Naive thymus-derived CD4-positive, alpha-beta T cell (primary cell): Measurements from ENCODE around the gene BCAS4. TPM values are rescaled to one million over a fixed set of nuclear protein-coding genes. Genes with fewer than 3 reads are reported as not detected.

ENCODE experiments used
- ATAC-seq: fragments of 150-1000 bp; cut with Tn5 transposase; 2 replicates; pipeline ENCODE4 v1.10.0; 2021; ENCODE audit warnings: mild to moderate bottlenecking, moderate library complexity
- CTCF ChIA-PET: fragments of 350-600 bp; sonication (Branson Sonifier 250); formaldehyde crosslinking; loops from one replicate; lab custom pipeline; 2021; ENCODE audit warnings: antibody characterized with exemption; lab: Charles Lee
- POLR2A ChIA-PET: fragments of 350-600 bp; sonication (Branson Sonifier 250); formaldehyde crosslinking; loops from one replicate; lab custom pipeline; 2021; ENCODE audit warnings: antibody characterized with exemption, inconsistent platforms; lab: Charles Lee
- DNase-seq, 9 donors: peaks; one replicate each; pipeline versions ENCODE4 v3.0.0 to v3.0.0-alpha.2; 2020 to 2022; ENCODE audit warnings: mixed read lengths in 1 of 9
- H3K27ac ChIP-seq: one replicate; pipeline ENCODE4 v1.7.0; 2013; ENCODE audit warnings: mild to moderate bottlenecking, low read depth, low read length, moderate library complexity
- H3K27me3 ChIP-seq, 2 donors: one replicate each; pipeline ENCODE4 v1.7.0; 2013; ENCODE audit warnings: low read length in 2 of 2, mild to moderate bottlenecking in 2 of 2, moderate library complexity in 2 of 2; ENCODE audit not compliant: control insufficient read depth in 2 of 2, insufficient read depth in 2 of 2
- H3K36me3 ChIP-seq, 3 experiments: 1 replicate in 2 of 3; 2 replicates in 1 of 3; pipeline ENCODE4 v1.7.0; 2013; ENCODE audit warnings: low read length in 3 of 3, mild to moderate bottlenecking in 3 of 3, moderate library complexity in 1 of 3; ENCODE audit not compliant: insufficient read depth in 3 of 3, control insufficient read depth in 2 of 3
- H3K4me1 ChIP-seq, 2 donors: one replicate each; pipeline ENCODE4 v1.7.0; 2013; ENCODE audit warnings: low read length in 2 of 2, mild to moderate bottlenecking in 2 of 2, moderate library complexity in 1 of 2; ENCODE audit not compliant: control insufficient read depth in 2 of 2, insufficient read depth in 2 of 2
- H3K4me3 ChIP-seq: 2 replicates; pipeline ENCODE4 v1.7.0; 2013; ENCODE audit warnings: mild to moderate bottlenecking, low read length
- H3K9me3 ChIP-seq, 3 experiments: 1 replicate in 2 of 3; 2 replicates in 1 of 3; pipeline ENCODE4 v1.7.0; 2013; ENCODE audit warnings: low read length in 3 of 3; ENCODE audit not compliant: control insufficient read depth in 2 of 3
- H3K27ac Mint-ChIP-seq, 9 donors: one replicate each; pipeline ENCODE4 v1.8.0; 2020 to 2022; ENCODE audit warnings: mixed read lengths in 9 of 9, mild to moderate bottlenecking in 8 of 9, moderate library complexity in 5 of 9, inconsistent platforms in 2 of 9
- H3K27me3 Mint-ChIP-seq, 5 donors: one replicate each; pipeline ENCODE4 v1.8.0; 2021 to 2022; ENCODE audit warnings: mixed read lengths in 5 of 5, mild to moderate bottlenecking in 1 of 5
- H3K36me3 Mint-ChIP-seq, 5 donors: one replicate each; pipeline ENCODE4 v1.8.0; 2020 to 2022; ENCODE audit warnings: mixed read lengths in 5 of 5, mild to moderate bottlenecking in 3 of 5, inconsistent platforms in 1 of 5
- H3K4me1 Mint-ChIP-seq, 7 donors: one replicate each; pipeline ENCODE4 v1.8.0; 2020 to 2022; ENCODE audit warnings: mixed read lengths in 7 of 7, mild to moderate bottlenecking in 3 of 7, inconsistent platforms in 1 of 7
- H3K4me3 Mint-ChIP-seq, 10 donors: one replicate each; pipeline ENCODE4 v1.8.0; 2020 to 2022; ENCODE audit warnings: mild to moderate bottlenecking in 10 of 10, mixed read lengths in 10 of 10, moderate library complexity in 6 of 10, inconsistent platforms in 2 of 10
- H3K9me3 Mint-ChIP-seq, 11 donors: one replicate each; pipeline ENCODE4 v1.8.0; 2020 to 2022; ENCODE audit warnings: mixed read lengths in 11 of 11, mild to moderate bottlenecking in 4 of 11, inconsistent platforms in 1 of 11, moderate library complexity in 1 of 11
- intact Hi-C, 2 donors: fragments of 100-400 bp; cut with micrococcal nuclease; formaldehyde crosslinking; loops; one replicate each; pipeline ENCODE4 v1.15.1; 2023
- polyA plus RNA-seq, 2 donors: library from polyadenylated mRNA; unstranded; fragments of 300-500 nt; fragmentation: Illumina TruSeq; gene quantifications; one replicate each; pipeline ENCODE4 v1.2.3, GENCODE V29; 2021
- total RNA-seq, 6 experiments: library from RNA in 5 of 6; stranded (reverse) in 5 of 6; gene quantifications; 1 replicate in 5 of 6; 2 replicates in 1 of 6; pipeline ENCODE4 v1.2.3 and lab custom pipeline; 2021 to 2026

BCAS4 gene
- total and polyA plus RNA-seq, 7 experiments from 2014 or later: 5.5 to 54.0 (median 24.1) TPM

DNA sequence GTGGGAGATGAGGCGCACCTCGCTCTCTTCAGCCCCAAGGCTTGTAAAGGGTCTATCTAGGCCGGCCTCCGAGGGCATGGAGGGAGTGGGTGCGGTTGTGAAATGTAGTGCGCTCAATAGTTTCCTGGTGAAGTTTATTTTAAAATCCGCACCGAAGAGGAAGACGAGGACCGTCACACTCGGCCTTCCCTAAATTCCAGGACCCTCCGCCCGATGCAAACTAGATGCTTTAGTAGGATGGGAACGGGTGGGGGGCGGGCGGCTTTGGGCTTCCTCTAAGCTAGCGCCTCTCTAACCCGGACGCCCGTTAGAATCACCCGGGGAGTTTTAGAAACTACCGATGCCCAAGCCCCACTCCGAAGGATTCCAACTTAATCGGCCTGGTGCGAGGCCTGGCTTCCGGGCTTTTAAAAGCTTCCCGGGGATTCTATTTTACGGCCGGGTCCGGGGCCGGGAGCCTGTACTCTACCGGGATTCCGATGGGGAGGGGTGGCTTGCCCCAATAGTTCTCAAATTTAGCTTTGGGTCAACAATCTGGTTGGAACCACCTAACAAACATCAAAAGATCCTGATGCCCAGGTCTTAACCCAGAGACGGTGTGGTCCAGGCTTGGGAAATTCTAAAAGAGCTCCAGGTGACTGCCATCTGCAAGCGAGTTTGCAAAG is 548 bp upstream of the BCAS4 start:
- H3K9me3 ChIP-seq: no peaks in the 10 kb centered on the region
- Mint-ChIP-seq H3K4me3 (peak overlapping the region; percentile 66 to 84 (median 76)), H3K27ac (peak overlapping the region in 6 of 9 donors; percentile 58 to 88 (median 73)), H3K27me3 (no peaks in the 10 kb centered on the region), H3K36me3 (peaks cover 0 to 3% (median 0%) of the 10 kb centered on the region in 5 donors), H3K9me3 (no peaks in the 10 kb centered on the region), H3K4me1 (peaks cover 6 to 42% (median 27%) of the 10 kb centered on the region in 7 donors)
- peak overlapping the region; percentile 58 for H3K27ac ChIP-seq
- peak overlapping the region; percentile 58 for H3K4me3 ChIP-seq
- CTCF ChIA-PET: interaction anchor here (0.5 to 9.0 kb wide), 24 partner anchors 8 to 512 kb away, joined by 3 to 147 read pairs (median 4); partner anchors contain the start of genes ADNP, DPM1 and MOCS3
- H3K36me3 ChIP-seq: peaks cover 0 to 4% (median 0%) of the 10 kb centered on the region in 3 experiments
- H3K27me3 ChIP-seq: no peaks in the 10 kb centered on the region
- DNase-seq: no peak
- H3K4me1 ChIP-seq: peaks cover 11 to 18% of the 10 kb centered on the region in 2 donors
- peak; percentile 5 for ATAC-seq
- intact Hi-C loops: loop anchor here (1.0 to 10.0 kb wide), 12 partner anchors 20 to 602 kb away; partner anchors contain the start of genes PARD6B (in 2 of the 2), CEBPB (in 1 of the 2), DPM1 (in 1 of the 2) and MOCS3 (in 1 of the 2)
- POLR2A ChIA-PET: interaction anchor here (0.6 to 3.4 kb wide), 23 partner anchors 9 to 186 kb away, joined by 3 to 79 read pairs (median 5); partner anchors contain the start of genes ADNP, DPM1 and MOCS3

GRCh38 chr20:50797142-50797541 is 2.3 kb downstream of the BCAS4 start:
- Histone ChIP-seq H3K27me3 (no peaks in the 10 kb centered on the region), H3K36me3 (peaks cover 0 to 4% (median 0%) of the 10 kb centered on the region in 3 experiments), H3K4me3 (no peak overlapping the region), H3K27ac (no peak overlapping the region), H3K9me3 (no peaks in the 10 kb centered on the region), H3K4me1 (peaks cover 5 to 6% of the 10 kb centered on the region in 2 donors)
- no peaks in the 10 kb centered on the region for H3K9me3 Mint-ChIP-seq
- DNase-seq: no peak
- no peaks in the 10 kb centered on the region for H3K27me3 Mint-ChIP-seq
- intact Hi-C loops: loop anchor here in 1 of 2 donors (10.0 kb wide), 1 partner anchor 48 kb away; no protein-coding TSS in a partner anchor
- peak overlapping the region in 7 of 10 donors; percentile 7 to 84 (median 27) for H3K4me3 Mint-ChIP-seq
- ChIA-PET POLR2A (interaction anchor here (1.2 to 1.6 kb wide), 2 partner anchors 21 to 133 kb away, joined by 5 to 6 read pairs; no protein-coding TSS in a partner anchor), CTCF (no interaction called here)
- H3K27ac Mint-ChIP-seq: peak overlapping the region in 2 of 9 donors; percentile 6 to 30
- no peak for ATAC-seq
- H3K4me1 Mint-ChIP-seq: peaks cover 8 to 37% (median 26%) of the 10 kb centered on the region in 7 donors
- peaks cover 0 to 7% (median 0%) of the 10 kb centered on the region in 5 donors for H3K36me3 Mint-ChIP-seq

DNA sequence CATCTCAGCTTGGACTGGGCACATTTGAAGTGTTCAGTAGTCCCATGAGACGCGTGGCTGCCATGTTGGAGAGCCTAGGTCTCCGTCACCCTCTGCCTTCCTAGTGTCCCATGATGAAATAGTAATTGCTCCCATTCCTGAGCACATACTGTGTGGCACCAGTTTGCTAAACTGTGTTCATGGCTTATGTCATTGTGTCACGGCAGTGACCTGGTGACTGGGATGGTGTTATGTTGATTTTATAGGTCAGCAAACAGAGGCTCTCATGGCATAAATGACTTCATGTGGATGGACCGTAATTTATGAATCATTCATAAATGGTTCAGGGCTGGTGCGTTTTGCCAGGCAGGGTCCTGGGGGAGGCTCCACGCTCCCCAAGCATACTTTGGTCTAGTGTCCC is 3.8 kb downstream of the BCAS4 start:
- no peaks in the 10 kb centered on the region for H3K27me3 ChIP-seq
- H3K9me3 ChIP-seq: no peaks in the 10 kb centered on the region
- H3K36me3 Mint-ChIP-seq: peaks cover 0 to 7% (median 0%) of the 10 kb centered on the region in 5 donors
- peaks cover 5 to 6% of the 10 kb centered on the region in 2 donors for H3K4me1 ChIP-seq
- H3K36me3 ChIP-seq: peaks cover 0 to 4% (median 0%) of the 10 kb centered on the region in 3 experiments
- H3K27ac ChIP-seq: no peak overlapping the region
- no peak for ATAC-seq
- intact Hi-C loops: loop anchor here in 1 of 2 donors (10.0 kb wide), 1 partner anchor 46 kb away; no protein-coding TSS in a partner anchor
- no peaks in the 10 kb centered on the region for H3K27me3 Mint-ChIP-seq
- ChIA-PET CTCF (no interaction called here), POLR2A (interaction anchor here (0.8 to 1.0 kb wide), 3 partner anchors 12 to 133 kb away, joined by 3 to 4 read pairs (median 3); partner anchors contain the start of gene ADNP)
- H3K9me3 Mint-ChIP-seq: no peaks in the 10 kb centered on the region
- no peak overlapping the region for H3K4me3 ChIP-seq
- DNase-seq: no peak
- H3K27ac Mint-ChIP-seq: peak overlapping the region in 2 of 9 donors; percentile 11 to 14
- H3K4me1 Mint-ChIP-seq: peaks cover 8 to 33% (median 26%) of the 10 kb centered on the region in 7 donors
- H3K4me3 Mint-ChIP-seq: no peak overlapping the region

GRCh38 chr20:50799176-50799889 is 4.5 kb downstream of the BCAS4 start:
- POLR2A ChIA-PET: interaction anchor here (0.8 to 1.2 kb wide), 5 partner anchors 11 to 159 kb away, joined by 3 to 4 read pairs (median 3); partner anchors contain the start of genes ADNP and DPM1
- no peaks in the 10 kb centered on the region for H3K9me3 Mint-ChIP-seq
- DNase-seq (no peak), ATAC-seq (no peak)
- peaks cover 0 to 7% (median 0%) of the 10 kb centered on the region in 5 donors for H3K36me3 Mint-ChIP-seq
- intact Hi-C loops: loop anchor here in 1 of 2 donors (10.0 kb wide), 1 partner anchor 45 kb away; no protein-coding TSS in a partner anchor
- no peak overlapping the region for H3K4me3 Mint-ChIP-seq
- Histone ChIP-seq H3K27ac (no peak overlapping the region), H3K9me3 (no peaks in the 10 kb centered on the region), H3K4me1 (peaks cover 3 to 7% of the 10 kb centered on the region in 2 donors), H3K27me3 (no peaks in the 10 kb centered on the region), H3K4me3 (no peak overlapping the region), H3K36me3 (peaks cover 0 to 4% (median 0%) of the 10 kb centered on the region in 3 experiments)
- peaks cover 8 to 37% (median 27%) of the 10 kb centered on the region in 7 donors for H3K4me1 Mint-ChIP-seq
- no peaks in the 10 kb centered on the region for H3K27me3 Mint-ChIP-seq
- peak overlapping the region in 5 of 9 donors; percentile 11 to 67 (median 46) for H3K27ac Mint-ChIP-seq
- CTCF ChIA-PET: interaction anchor here (0.9 kb wide), 1 partner anchor 50 kb away, joined by 3 read pairs; no protein-coding TSS in a partner anchor

DNA sequence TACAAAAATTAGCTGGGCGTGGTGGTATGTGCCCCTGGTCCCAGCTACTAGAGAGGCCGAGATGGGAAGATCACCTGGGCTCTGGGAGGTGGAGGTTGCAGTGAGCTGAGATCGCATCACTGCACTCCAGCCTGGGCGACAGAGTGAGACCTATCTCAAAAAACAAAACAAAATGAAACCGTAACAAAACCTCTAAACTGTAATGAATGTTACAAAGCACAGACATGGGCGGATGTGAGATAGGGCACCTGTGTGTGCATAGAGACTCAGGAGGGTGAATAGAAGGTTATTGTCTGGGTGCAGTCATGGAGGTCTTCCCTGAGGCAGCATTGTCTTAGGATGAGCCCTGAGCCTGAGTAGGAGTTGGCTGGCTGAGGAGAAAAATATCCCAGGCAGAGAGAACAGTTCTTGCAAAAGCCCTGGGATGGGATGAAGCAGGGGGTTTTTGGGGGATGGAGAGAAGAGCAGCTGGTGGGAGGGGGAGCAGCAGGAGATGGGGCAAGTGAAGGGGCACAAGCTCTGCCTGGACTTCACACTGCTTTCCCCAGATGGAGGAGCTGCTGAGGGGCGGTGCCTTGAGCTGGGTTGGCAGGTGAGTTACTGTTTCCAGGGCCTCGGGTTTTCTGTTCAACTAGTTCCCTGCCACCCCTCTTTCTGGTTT is 5.2 kb downstream of the BCAS4 start:
- no peaks in the 10 kb centered on the region for H3K9me3 ChIP-seq
- Mint-ChIP-seq H3K4me3 (no peak overlapping the region), H3K4me1 (peaks cover 15 to 44% (median 34%) of the 10 kb centered on the region in 7 donors), H3K27me3 (no peaks in the 10 kb centered on the region), H3K36me3 (peaks cover 0 to 7% (median 0%) of the 10 kb centered on the region in 5 donors), H3K27ac (peak overlapping the region in 8 of 9 donors; percentile 11 to 88 (median 54)), H3K9me3 (no peaks in the 10 kb centered on the region)
- peaks cover 0 to 2% (median 0%) of the 10 kb centered on the region in 3 experiments for H3K36me3 ChIP-seq
- peaks cover 7 to 13% of the 10 kb centered on the region in 2 donors for H3K4me1 ChIP-seq
- intact Hi-C loops: loop anchor here in 1 of 2 donors (10.0 kb wide), 1 partner anchor 45 kb away; no protein-coding TSS in a partner anchor
- ATAC-seq (no peak), DNase-seq (no peak)
- no peak overlapping the region for H3K27ac ChIP-seq
- H3K4me3 ChIP-seq: no peak overlapping the region
- no peaks in the 10 kb centered on the region for H3K27me3 ChIP-seq
- CTCF ChIA-PET: interaction anchor here (0.9 kb wide), 1 partner anchor 50 kb away, joined by 3 read pairs; no protein-coding TSS in a partner anchor
- POLR2A ChIA-PET: interaction anchor here (1.0 to 2.6 kb wide), 5 partner anchors 10 to 158 kb away, joined by 3 to 8 read pairs (median 3); partner anchors contain the start of genes ADNP and DPM1
